BE2C (cell line): ENCODE data around the gene MEX3D.

Experiments used
- DNase-seq: peaks from one replicate; pipeline ENCODE4 v3.0.0-alpha.2; 2020
- H3K27me3 ChIP-seq: fragments of 250-450 bp; sonication (Bioruptor Pico); 2 replicates; pipeline ENCODE4 v1.5.1; 2020; ENCODE audit warnings: mild to moderate bottlenecking
- H3K36me3 ChIP-seq: fragments of 250-450 bp; sonication (Bioruptor Pico); 2 replicates; pipeline ENCODE4 v1.5.1; 2020; ENCODE audit warnings: mild to moderate bottlenecking
- H3K4me1 ChIP-seq: fragments of 250-450 bp; sonication (Bioruptor Pico); 2 replicates; pipeline ENCODE4 v1.5.1; 2020
- H3K4me3 ChIP-seq: 2 replicates; pipeline ENCODE4 v1.5.1; 2011; ENCODE audit warnings: low read depth, low read length
- H3K9me3 ChIP-seq: fragments of 250-450 bp; sonication (Bioruptor Pico); 2 replicates; pipeline ENCODE4 v1.5.1; 2020
- CTCF ChIP-seq: IDR thresholded peaks from 2 replicates; pipeline ENCODE4 v1.5.1; 2012; ENCODE audit warnings: mild to moderate bottlenecking, low read depth, low read length

The MEX3D gene

GRCh38 chr19:1608359-1609102, 40.4 kb upstream of the MEX3D start:
- no peaks in the 10 kb centered on the region for H3K4me1 ChIP-seq
- no peak overlapping the region for H3K4me3 ChIP-seq
- DNase-seq = peak; percentile 45
- H3K27me3 ChIP-seq = no peaks in the 10 kb centered on the region
- H3K36me3 ChIP-seq = peaks cover 19% of the 10 kb centered on the region
- no peak for TF ChIP-seq CTCF
- no peaks in the 10 kb centered on the region for H3K9me3 ChIP-seq

- Histone ChIP-seq H3K27me3 (no peaks in the 10 kb centered on the region), H3K36me3 (peaks cover 14% of the 10 kb centered on the region), H3K4me3 (peak overlapping the region; percentile 66), H3K9me3 (no peaks in the 10 kb centered on the region), H3K4me1 (no peaks in the 10 kb centered on the region)
- no peak for TF ChIP-seq CTCF
- DNase-seq = no peak
These were observed 38.1 kb upstream of the MEX3D start for GRCh38 chr19:1606138-1606651.

DNA sequence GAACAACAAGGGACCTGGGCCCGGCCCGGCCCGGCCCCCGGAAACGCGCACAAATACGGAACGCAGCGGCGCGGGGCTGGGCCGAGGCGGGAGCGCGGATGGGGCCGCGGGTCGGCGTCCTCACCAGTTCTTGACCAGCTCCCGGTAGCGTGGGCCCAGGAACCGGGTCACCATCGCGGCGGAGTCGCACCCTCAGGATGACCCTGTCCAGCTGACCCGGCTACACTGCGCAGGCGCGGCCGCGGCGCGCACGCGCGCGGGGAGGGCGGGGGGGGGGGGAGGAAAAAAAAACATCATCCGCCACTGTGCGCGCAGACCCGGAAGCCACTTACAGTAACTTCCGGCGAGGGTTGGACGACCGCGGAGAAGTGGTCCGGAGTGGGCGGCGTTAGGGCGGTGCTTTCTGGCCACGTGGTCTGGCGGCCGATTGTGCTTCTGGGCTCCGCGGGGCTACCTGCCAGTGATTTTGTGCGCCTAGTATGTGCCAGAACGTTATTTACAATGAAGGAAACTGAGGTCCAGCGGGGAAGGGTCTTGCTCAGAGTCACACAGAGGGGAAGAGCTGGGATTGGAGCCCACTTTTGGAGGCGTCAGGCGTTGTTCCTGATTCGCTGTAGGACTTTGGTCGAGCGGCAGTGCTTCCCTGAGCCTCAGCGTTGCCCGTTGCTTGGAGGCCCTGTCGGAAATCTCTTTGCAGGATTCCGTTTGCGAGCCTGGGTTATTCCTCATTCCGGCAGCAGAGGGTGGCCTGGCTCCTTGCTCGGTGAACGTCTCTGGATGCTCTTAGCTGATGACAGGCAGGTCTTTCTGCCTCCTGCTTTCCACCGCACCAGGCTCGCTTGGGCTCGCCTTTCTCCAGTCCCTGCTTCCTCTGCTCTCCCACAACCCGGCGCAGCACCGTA, 37.4 kb upstream of the MEX3D start, which contains the start of gene UQCR11:
TSS of gene UQCR11 (minus strand) at position 227 of the 902 bp plus-strand sequence. CDS start at position 174, 53 bp downstream.
- H3K4me3 ChIP-seq = peak within 1 kb of the TSS; percentile 87
- no peaks in the 10 kb centered on the region for H3K4me1 ChIP-seq
- peak; percentile 95 for DNase-seq

DNA sequence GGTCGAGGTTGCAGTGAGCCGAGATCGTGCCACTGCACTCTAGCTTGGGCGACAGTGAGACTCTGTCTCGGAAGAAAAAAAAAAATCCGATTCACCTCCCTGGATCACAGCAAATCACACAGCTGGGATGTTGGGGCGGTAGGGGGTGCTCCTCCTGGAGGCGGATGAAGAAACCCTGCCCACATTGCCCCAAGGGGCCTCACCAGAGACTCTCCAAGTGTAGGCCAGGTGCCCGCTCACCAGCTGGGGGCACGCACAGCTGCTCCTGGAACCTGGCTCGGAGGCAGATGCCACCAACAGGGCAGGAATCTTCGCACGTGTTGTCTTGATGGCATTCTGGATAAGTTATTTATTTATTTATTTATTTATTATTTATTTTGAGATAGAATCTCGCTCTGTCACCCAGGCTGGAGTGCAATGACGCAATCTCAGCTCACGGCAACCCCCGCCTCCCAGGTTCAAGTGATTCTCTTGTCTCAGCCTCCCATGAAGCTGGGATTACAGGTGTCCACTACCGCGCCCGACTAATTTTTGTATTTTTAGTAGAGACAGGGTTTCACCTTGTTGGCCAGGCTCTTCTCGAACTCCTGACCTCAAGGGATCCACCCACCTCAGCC, 34.1 kb upstream of the MEX3D start:
- peaks cover 35% of the 10 kb centered on the region for H3K36me3 ChIP-seq
- TF ChIP-seq CTCF = no peak
- H3K4me3 ChIP-seq = no peak overlapping the region
- H3K9me3 ChIP-seq = no peaks in the 10 kb centered on the region
- DNase-seq = no peak
- no peaks in the 10 kb centered on the region for H3K27me3 ChIP-seq
- H3K4me1 ChIP-seq = no peaks in the 10 kb centered on the region

More for the DNA sequence above, 37.4 kb upstream of the MEX3D start, which contains the start of gene UQCR11:
- no peaks in the 10 kb centered on the region for H3K9me3 ChIP-seq
- no peaks in the 10 kb centered on the region for H3K27me3 ChIP-seq
- H3K36me3 ChIP-seq = peaks cover 14% of the 10 kb centered on the region
- peak; percentile 67 for TF ChIP-seq CTCF

- no peaks in the 10 kb centered on the region for H3K4me1 ChIP-seq
- no peak for DNase-seq
- no peaks in the 10 kb centered on the region for H3K9me3 ChIP-seq
- no peaks in the 10 kb centered on the region for H3K27me3 ChIP-seq
- peak; percentile 23 for TF ChIP-seq CTCF
- peaks cover 40% of the 10 kb centered on the region for H3K36me3 ChIP-seq
- H3K4me3 ChIP-seq = no peak overlapping the region
These were observed 33.5 kb upstream of the MEX3D start for GRCh38 chr19:1601613-1602064.
